Activated CD8-positive, alpha-beta T cell treated with anti-CD3 and anti-CD28 coated beads for 36 hours (primary cell): ENCODE measurements around the gene COL25A1. TPM values are rescaled to one million over a fixed set of nuclear protein-coding genes. Genes with fewer than 3 reads are reported as not detected.

Experiments
- ATAC-seq: fragments of 200-7000 bp; cut with Tn5 transposase; one replicate; pipeline ENCODE4 v1.10.0; 2021; ENCODE audit warnings: mild to moderate bottlenecking, moderate library complexity
- CTCF ChIA-PET: fragments of 350-600 bp; sonication (Branson Sonifier 250); formaldehyde crosslinking; loops from one replicate; lab custom pipeline; 2021; ENCODE audit warnings: antibody characterized with exemption; lab: Charles Lee
- POLR2A ChIA-PET: fragments of 350-600 bp; sonication (Branson Sonifier 250); formaldehyde crosslinking; loops from one replicate; lab custom pipeline; 2021; ENCODE audit warnings: antibody characterized with exemption; lab: Charles Lee
- DNase-seq: peaks from one replicate; pipeline ENCODE4 v3.0.0-alpha.2; 2020
- H3K27ac Mint-ChIP-seq: one replicate; pipeline ENCODE4 v1.8.0; 2021; ENCODE audit warnings: mild to moderate bottlenecking, mixed read lengths
- H3K27me3 Mint-ChIP-seq: one replicate; pipeline ENCODE4 v1.8.0; 2021; ENCODE audit warnings: mixed read lengths
- H3K36me3 Mint-ChIP-seq: one replicate; pipeline ENCODE4 v1.8.0; 2021; ENCODE audit warnings: low read depth, mixed read lengths
- H3K4me1 Mint-ChIP-seq: one replicate; pipeline ENCODE4 v1.8.0; 2021; ENCODE audit warnings: low read depth, mixed read lengths
- H3K4me3 Mint-ChIP-seq: one replicate; pipeline ENCODE4 v1.8.0; 2021; ENCODE audit warnings: mild to moderate bottlenecking, moderate library complexity, mixed read lengths
- H3K9me3 Mint-ChIP-seq: one replicate; pipeline ENCODE4 v1.8.0; 2021; ENCODE audit warnings: mixed read lengths
- intact Hi-C: fragments of 100-400 bp; cut with micrococcal nuclease; formaldehyde crosslinking; loops from one replicate; pipeline ENCODE4 v1.10.0; 2022
- total RNA-seq, 2 experiments: library from RNA; stranded (reverse); gene quantifications; one replicate each; pipeline ENCODE4 v1.2.3, GENCODE V29; 2021
- TF ChIP-seq, protein P1 (sequence below): fragments of 200-600 bp; IDR thresholded peaks from one replicate; pipeline ENCODE4 v1.8.0; 2022; ENCODE audit warnings: antibody characterized with exemption, mild to moderate bottlenecking

The COL25A1 gene
- total RNA-seq, 2 experiments from 2014 or later, result not detected

DNA sequence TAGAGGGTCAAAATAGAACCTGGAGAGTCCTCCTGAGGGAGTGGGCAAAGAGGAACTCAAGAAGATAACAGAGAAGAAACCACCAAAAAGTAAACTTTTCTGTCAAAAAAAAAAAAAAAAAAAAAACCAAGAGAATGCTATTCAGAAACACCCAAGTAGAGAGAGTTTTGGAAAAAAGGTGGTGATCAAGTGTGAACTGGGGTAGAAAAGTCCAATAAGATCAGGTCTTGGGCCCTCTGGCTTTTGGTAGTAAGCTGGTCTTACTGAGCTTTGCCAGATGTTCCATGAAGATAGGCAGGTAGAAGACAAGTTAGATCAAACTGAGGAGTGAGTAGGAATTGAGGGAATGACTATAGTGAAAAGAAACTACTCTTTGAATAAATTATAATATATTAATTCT, 167.5 kb downstream of the COL25A1 start:
- Mint-ChIP-seq H3K4me1 (no peaks in the 10 kb centered on the region), H3K27me3 (no peaks in the 10 kb centered on the region), H3K36me3 (no peaks in the 10 kb centered on the region), H3K27ac (no peak overlapping the region), H3K4me3 (no peak overlapping the region), H3K9me3 (peaks cover 3% of the 10 kb centered on the region)
- intact Hi-C loops, result no loop called here
- ChIA-PET CTCF (no interaction called here), POLR2A (no interaction called here)
- DNase-seq (no peak), ATAC-seq (no peak)
- TF ChIP-seq, protein P1, sequence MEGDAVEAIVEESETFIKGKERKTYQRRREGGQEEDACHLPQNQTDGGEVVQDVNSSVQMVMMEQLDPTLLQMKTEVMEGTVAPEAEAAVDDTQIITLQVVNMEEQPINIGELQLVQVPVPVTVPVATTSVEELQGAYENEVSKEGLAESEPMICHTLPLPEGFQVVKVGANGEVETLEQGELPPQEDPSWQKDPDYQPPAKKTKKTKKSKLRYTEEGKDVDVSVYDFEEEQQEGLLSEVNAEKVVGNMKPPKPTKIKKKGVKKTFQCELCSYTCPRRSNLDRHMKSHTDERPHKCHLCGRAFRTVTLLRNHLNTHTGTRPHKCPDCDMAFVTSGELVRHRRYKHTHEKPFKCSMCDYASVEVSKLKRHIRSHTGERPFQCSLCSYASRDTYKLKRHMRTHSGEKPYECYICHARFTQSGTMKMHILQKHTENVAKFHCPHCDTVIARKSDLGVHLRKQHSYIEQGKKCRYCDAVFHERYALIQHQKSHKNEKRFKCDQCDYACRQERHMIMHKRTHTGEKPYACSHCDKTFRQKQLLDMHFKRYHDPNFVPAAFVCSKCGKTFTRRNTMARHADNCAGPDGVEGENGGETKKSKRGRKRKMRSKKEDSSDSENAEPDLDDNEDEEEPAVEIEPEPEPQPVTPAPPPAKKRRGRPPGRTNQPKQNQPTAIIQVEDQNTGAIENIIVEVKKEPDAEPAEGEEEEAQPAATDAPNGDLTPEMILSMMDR, result no peak

DNA sequence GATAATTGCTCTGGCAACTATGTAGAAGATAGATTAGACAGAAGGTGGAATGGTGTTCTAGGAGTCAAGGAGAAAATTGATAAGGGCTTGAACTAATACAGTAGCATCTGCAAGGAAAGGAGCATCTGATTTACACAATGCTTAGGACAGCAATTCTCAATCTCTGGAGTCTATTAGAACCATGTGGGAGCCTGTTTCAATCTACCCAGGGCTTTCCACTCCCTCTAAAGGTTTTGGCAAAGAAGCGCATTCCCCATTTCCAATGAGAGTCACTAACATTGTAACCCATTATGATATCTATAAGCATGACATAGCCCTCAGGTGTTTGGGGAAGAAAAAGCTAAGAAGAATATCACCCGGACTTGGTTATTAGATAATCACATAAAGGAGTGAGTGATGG, 168.2 kb downstream of the COL25A1 start:
- ATAC-seq, result no peak
- Mint-ChIP-seq H3K27me3 (no peaks in the 10 kb centered on the region), H3K4me1 (no peaks in the 10 kb centered on the region), H3K9me3 (peaks cover 3% of the 10 kb centered on the region), H3K27ac (no peak overlapping the region), H3K36me3 (no peaks in the 10 kb centered on the region), H3K4me3 (no peak overlapping the region)
- POLR2A ChIA-PET, result no interaction called here
- CTCF ChIA-PET, result no interaction called here
- DNase-seq, result no peak
- intact Hi-C loops, result no loop called here
- TF ChIP-seq, protein P1, result no peak

DNA sequence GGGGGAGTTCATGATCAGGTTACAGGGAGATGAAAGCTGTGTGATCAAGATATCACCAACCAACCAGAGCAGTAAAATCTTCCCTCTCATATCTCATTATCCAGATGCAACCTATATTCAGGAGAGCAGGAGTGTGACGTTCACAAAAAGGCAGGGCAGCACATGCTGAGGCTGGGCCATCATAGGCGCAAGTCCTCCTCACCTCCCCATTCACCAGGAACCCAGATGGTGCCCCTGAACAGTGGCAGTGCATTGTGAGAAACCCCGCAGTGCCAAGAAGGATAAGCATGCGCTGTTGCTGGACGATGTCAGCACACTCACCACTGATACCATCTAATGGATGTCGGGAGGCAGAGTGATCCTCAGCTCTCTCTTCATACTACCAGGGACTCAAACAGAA, 170.9 kb downstream of the COL25A1 start:
- no peaks in the 10 kb centered on the region for H3K36me3 Mint-ChIP-seq
- H3K4me3 Mint-ChIP-seq, result no peak overlapping the region
- TF ChIP-seq, protein P1, result no peak
- no peaks in the 10 kb centered on the region for H3K9me3 Mint-ChIP-seq
- intact Hi-C loops, result no loop called here
- H3K27me3 Mint-ChIP-seq, result peaks cover under 1% of the 10 kb centered on the region
- ChIA-PET POLR2A (no interaction called here), CTCF (no interaction called here)
- no peak for ATAC-seq
- H3K4me1 Mint-ChIP-seq, result no peaks in the 10 kb centered on the region
- no peak for DNase-seq
- no peak overlapping the region for H3K27ac Mint-ChIP-seq

DNA sequence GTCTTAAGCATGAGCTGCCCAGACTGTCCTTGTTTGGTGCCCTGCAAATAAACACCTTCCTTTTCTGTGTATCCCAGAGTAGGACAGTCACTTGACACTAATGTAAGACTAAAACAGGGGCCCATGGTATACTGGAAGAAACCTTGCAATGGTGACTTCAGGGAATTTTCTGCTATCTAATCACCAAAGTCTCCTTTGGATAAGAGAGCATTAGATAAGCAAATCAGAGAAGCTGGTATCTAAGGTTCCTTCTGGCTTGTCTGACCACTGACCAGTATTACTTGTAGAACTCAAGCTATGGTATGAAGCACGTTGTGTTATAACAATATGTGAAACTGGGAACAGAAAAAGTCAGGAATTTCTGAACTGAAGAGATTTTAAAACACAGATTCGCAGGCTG, 173.9 kb downstream of the COL25A1 start:
- no peaks in the 10 kb centered on the region for H3K4me1 Mint-ChIP-seq
- H3K27ac Mint-ChIP-seq, result no peak overlapping the region
- H3K4me3 Mint-ChIP-seq, result no peak overlapping the region
- no peaks in the 10 kb centered on the region for H3K36me3 Mint-ChIP-seq
- TF ChIP-seq, protein P1, result no peak
- H3K27me3 Mint-ChIP-seq, result peaks cover 4% of the 10 kb centered on the region
- CTCF ChIA-PET, result no interaction called here
- intact Hi-C loops, result no loop called here
- POLR2A ChIA-PET, result no interaction called here
- DNase-seq (no peak), ATAC-seq (no peak)
- H3K9me3 Mint-ChIP-seq, result no peaks in the 10 kb centered on the region

DNA sequence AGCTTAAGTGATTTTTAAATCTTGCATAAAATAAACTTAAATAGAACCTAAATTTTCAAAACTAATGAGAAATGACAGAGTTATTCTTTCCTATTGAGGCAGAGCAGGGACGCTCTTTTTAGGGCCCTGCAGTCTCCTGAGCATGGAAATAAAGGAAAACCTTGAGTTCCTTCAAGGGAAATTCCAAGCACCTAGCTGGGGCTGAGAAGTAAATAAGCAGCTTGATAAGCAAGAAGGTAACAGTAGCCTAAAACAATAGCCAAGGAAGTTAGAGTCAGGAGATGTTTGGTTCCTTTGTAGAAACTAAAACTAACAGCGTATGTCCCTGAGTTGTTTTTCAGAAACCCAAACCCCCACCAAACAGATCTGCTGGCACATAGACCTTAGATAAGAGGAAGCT, 174.6 kb downstream of the COL25A1 start:
- Mint-ChIP-seq H3K27ac (no peak overlapping the region), H3K4me1 (no peaks in the 10 kb centered on the region), H3K9me3 (no peaks in the 10 kb centered on the region), H3K4me3 (no peak overlapping the region), H3K27me3 (peaks cover 4% of the 10 kb centered on the region), H3K36me3 (no peaks in the 10 kb centered on the region)
- TF ChIP-seq, protein P1, result no peak
- intact Hi-C loops, result no loop called here
- DNase-seq (no peak), ATAC-seq (no peak)
- ChIA-PET CTCF (interaction anchor here (0.8 kb wide), 1 partner anchor 9 kb away, joined by 3 read pairs; no protein-coding TSS in a partner anchor), POLR2A (no interaction called here)
